HCT116 (cell line): ENCODE results near the gene SVIL. TPM values are rescaled to one million over a fixed set of nuclear protein-coding genes. Genes with fewer than 3 reads are reported as not detected.

Source experiments
- ATAC-seq: fragments of 200-7000 bp; cut with Tn5 transposase; 2 replicates; pipeline ENCODE4 v1.9.1; 2020; ENCODE audit warnings: mild to moderate bottlenecking, moderate library complexity
- BruUV-seq: library from RNA; stranded (reverse); fragments of 400-500 nt; replicated peaks from 2 replicates; lab custom pipeline; 2021; lab: Mats Ljungman, UMichigan
- CTCF ChIA-PET: fragments of 300-600 bp; sonication (Branson Sonifier 250); formaldehyde crosslinking; loops from one replicate; lab custom pipeline; 2021; ENCODE audit warnings: antibody characterized with exemption; lab: Charles Lee
- POLR2A ChIA-PET: fragments of 300-600, 350-600 bp; sonication (Branson Sonifier 250); formaldehyde crosslinking; loops from one replicate; lab custom pipeline; 2021; ENCODE audit warnings: antibody characterized with exemption; lab: Charles Lee
- RAD21 ChIA-PET, 2 experiments: fragments of 300-600 bp; sonication (Branson Sonifier 250); formaldehyde crosslinking; loops; one replicate each; lab custom pipeline; 2023; ENCODE audit warnings: low total read pairs in 2 of 2; ENCODE audit not compliant: uncharacterized antibody in 2 of 2, unreplicated experiment in 2 of 2, low non-redundant PET in 1 of 2; lab: Charles Lee
- DNase-seq: peaks from one replicate; pipeline ENCODE4 v3.0.0-alpha.2; 2010; ENCODE audit warnings: low read depth, low spot score
- H2AFZ ChIP-seq: fragments of 200-600 bp; shearing (Covaris generic), sonication (generic); 2 replicates; pipeline ENCODE4 v1.6.1; 2017; ENCODE audit warnings: low read depth, mixed run types, mixed read lengths, antibody characterized with exemption, low read length; ENCODE audit not compliant: poor library complexity, severe bottlenecking
- H3K27ac ChIP-seq: 2 replicates; pipeline ENCODE4 v1.5.1; 2012; ENCODE audit warnings: low read depth, low read length
- H3K27me3 ChIP-seq: fragments of 200-600 bp; sonication (generic); 2 replicates; pipeline ENCODE4 v1.6.1; 2016; ENCODE audit warnings: mixed run types, low read length, mixed read lengths; ENCODE audit not compliant: insufficient read depth
- H3K36me3 ChIP-seq, 2 experiments: fragments of 200-500 bp in 1 of 2; fragments of 200-600 bp in 1 of 2; sonication (Bioruptor generic) in 1 of 2; sonication (generic) in 1 of 2; 2 replicates each; pipeline versions ENCODE4 v1.5.1 to v1.6.1; 2014 to 2016; ENCODE audit warnings: low read length in 2 of 2, inconsistent platforms in 1 of 2, mixed read lengths in 1 of 2, mixed run types in 1 of 2; ENCODE audit not compliant: insufficient read depth in 2 of 2, control insufficient read depth in 1 of 2
- H3K4me1 ChIP-seq, 2 experiments: fragments of 200-600 bp in 1 of 2; sonication (generic) in 1 of 2; 2 replicates each; pipeline versions ENCODE4 v1.5.1 to v1.6.1; 2012 to 2017; ENCODE audit warnings: low read length in 2 of 2, inconsistent platforms in 1 of 2, mild to moderate bottlenecking in 1 of 2, mixed read lengths in 1 of 2, mixed run types in 1 of 2, moderate library complexity in 1 of 2; ENCODE audit not compliant: insufficient read depth in 2 of 2, control insufficient read depth in 1 of 2
- H3K4me2 ChIP-seq: fragments of 200-600 bp; sonication (generic); 2 replicates; pipeline ENCODE4 v1.6.1; 2017; ENCODE audit warnings: mixed run types, low read length, mixed read lengths
- H3K4me3 ChIP-seq, 2 experiments: fragments of 200-600 bp in 1 of 2; sonication (generic) in 1 of 2; replicated peaks in 1 of 2; 2 replicates each; pipeline ENCODE4 v1.5.1; 2011 to 2016; ENCODE audit warnings: low read length in 2 of 2, control low read depth in 1 of 2, low read depth in 1 of 2, mild to moderate bottlenecking in 1 of 2, mixed read lengths in 1 of 2, mixed run types in 1 of 2
- H3K79me2 ChIP-seq: fragments of 200-600 bp; sonication (generic); 2 replicates; pipeline ENCODE4 v1.6.1; 2017; ENCODE audit warnings: mild to moderate bottlenecking, mixed run types, low read length, moderate library complexity, mixed read lengths; ENCODE audit not compliant: insufficient read depth
- H3K9ac ChIP-seq: fragments of 200-600 bp; sonication (generic); 2 replicates; pipeline ENCODE4 v1.6.1; 2016; ENCODE audit warnings: low read length, mixed read lengths
- H3K9me2 ChIP-seq: fragments of 200-600 bp; sonication (generic), shearing (Covaris generic); 2 replicates; pipeline ENCODE4 v1.6.1; 2017; ENCODE audit warnings: mixed run types, mild to moderate bottlenecking, moderate library complexity; ENCODE audit not compliant: insufficient read depth
- H3K9me3 ChIP-seq, 2 experiments: fragments of 200-500 bp in 1 of 2; fragments of 200-600 bp in 1 of 2; sonication (Bioruptor generic) in 1 of 2; sonication (generic) in 1 of 2; 2 replicates each; pipeline ENCODE4 v1.6.1; 2014 to 2017; ENCODE audit warnings: low read length in 2 of 2, mixed read lengths in 2 of 2, inconsistent platforms in 1 of 2, low read depth in 1 of 2, mild to moderate bottlenecking in 1 of 2, mixed run types in 1 of 2, moderate library complexity in 1 of 2; ENCODE audit not compliant: control insufficient read depth in 1 of 2, insufficient read depth in 1 of 2
- H4K20me1 ChIP-seq: fragments of 200-600 bp; sonication (generic), shearing (Covaris generic); 2 replicates; pipeline ENCODE4 v1.6.1; 2017; ENCODE audit warnings: mixed run types, mild to moderate bottlenecking, moderate library complexity; ENCODE audit not compliant: insufficient read depth
- ATF3 ChIP-seq: IDR thresholded peaks from 2 replicates; pipeline ENCODE4 v1.6.1; 2012
- CBX3 ChIP-seq: IDR thresholded peaks from 2 replicates; pipeline ENCODE4 v1.6.1; 2012; ENCODE audit warnings: low read depth
- CEBPB ChIP-seq: IDR thresholded peaks from 2 replicates; pipeline ENCODE4 v1.6.1; 2012; ENCODE audit warnings: low read depth
- EGR1 ChIP-seq: IDR thresholded peaks from 2 replicates; pipeline ENCODE4 v1.6.1; 2012; ENCODE audit warnings: low read depth
- ELF1 ChIP-seq: IDR thresholded peaks from 2 replicates; pipeline ENCODE4 v1.6.1; 2012; ENCODE audit warnings: low read depth, borderline replicate concordance
- EZH2phosphoT487 ChIP-seq: fragments of 200-600 bp; IDR thresholded peaks from 2 replicates; pipeline ENCODE4 v1.6.1; 2018; ENCODE audit warnings: antibody characterized with exemption, borderline replicate concordance
- FOSL1 ChIP-seq: IDR thresholded peaks from 2 replicates; pipeline ENCODE4 v1.6.1; 2012; ENCODE audit warnings: low read depth
- POLR2AphosphoS5 ChIP-seq: IDR thresholded peaks from 2 replicates; pipeline ENCODE4 v1.6.1; 2011; ENCODE audit warnings: mild to moderate bottlenecking, low read depth, low read length, moderate library complexity
- RAD21 ChIP-seq: IDR thresholded peaks from 2 replicates; pipeline ENCODE4 v1.6.1; 2012; ENCODE audit warnings: low read depth, mild to moderate bottlenecking
- REST ChIP-seq: IDR thresholded peaks from 2 replicates; pipeline ENCODE4 v1.6.1; 2012; ENCODE audit warnings: low read depth
- SIN3A ChIP-seq: IDR thresholded peaks from 2 replicates; pipeline ENCODE4 v1.6.1; 2012; ENCODE audit warnings: low read depth
- TCF7L2 ChIP-seq: IDR thresholded peaks from 2 replicates; pipeline ENCODE4 v1.7.0; 2011; ENCODE audit warnings: borderline replicate concordance, inconsistent platforms; ENCODE audit not compliant: insufficient read depth, insufficient read length; ENCODE audit errors: extremely low read depth
- YY1 ChIP-seq: IDR thresholded peaks from 2 replicates; pipeline ENCODE4 v1.6.1; 2011; ENCODE audit warnings: low read length, low read depth, moderate library complexity, mild to moderate bottlenecking; ENCODE audit not compliant: insufficient replicate concordance; ENCODE audit errors: extremely low read depth
- ZBTB33 ChIP-seq: IDR thresholded peaks from 2 replicates; pipeline ENCODE4 v1.6.1; 2011; ENCODE audit warnings: mild to moderate bottlenecking, low read length, moderate library complexity; ENCODE audit not compliant: insufficient replicate concordance; ENCODE audit errors: extremely low read depth
- ZFX ChIP-seq: fragments of 450-650 bp; IDR thresholded peaks from 2 replicates; pipeline ENCODE4 v1.6.1; 2017
- intact Hi-C: fragments of 100-400 bp; cut with micrococcal nuclease; formaldehyde crosslinking; loops from 2 replicates; pipeline ENCODE4 v1.10.0; 2022
- total RNA-seq: library from RNA; stranded (reverse); gene quantifications from one replicate; pipeline ENCODE4 v1.2.1, GENCODE V29; 2021; ENCODE audit not compliant: unreplicated experiment

SVIL gene
- total RNA-seq, 1 experiment from 2014 or later: 27.0 TPM

- Histone ChIP-seq H3K4me1 (peaks cover 4 to 16% of the 10 kb centered on the region in 2 experiments), H3K9me3 (no peaks in the 10 kb centered on the region)
- no peak for DNase-seq
- no peak for TF ChIP-seq CEBPB
- TF ChIP-seq TCF7L2: no peak
- TF ChIP-seq REST: no peak
- no peak for TF ChIP-seq FOSL1
- TF ChIP-seq ZBTB33: no peak
- no peak for TF ChIP-seq ATF3
- no peak for TF ChIP-seq RAD21
- no peak for TF ChIP-seq ELF1
- TF ChIP-seq SIN3A: no peak
- TF ChIP-seq POLR2AphosphoS5: no peak
- no peak for TF ChIP-seq YY1
- TF ChIP-seq ZFX: no peak
- TF ChIP-seq EZH2phosphoT487: no peak
- no peak for TF ChIP-seq CBX3
- TF ChIP-seq EGR1: no peak
- TF ChIP-seq, all 23 proteins: peak for 0
- H3K27me3 ChIP-seq: no peaks in the 10 kb centered on the region
- no peak overlapping the region for H3K4me3 ChIP-seq
- H3K9me2 ChIP-seq: no peaks in the 10 kb centered on the region
- intact Hi-C loops: no loop called here
- H3K9ac ChIP-seq: no peak overlapping the region
- CTCF ChIA-PET: no interaction called here
- ATAC-seq: peak; percentile 58
- no TSS peak for BruUV-seq
- no peaks in the 10 kb centered on the region for H3K36me3 ChIP-seq
- POLR2A ChIA-PET: no interaction called here
- H3K79me2 ChIP-seq: peaks cover 3% of the 10 kb centered on the region; the same call in 1 of the 2 replicates
- H4K20me1 ChIP-seq: no peaks in the 10 kb centered on the region
- H2AFZ ChIP-seq: no peak overlapping the region
- H3K4me2 ChIP-seq: 0 out of 2 replicates have a peak overlapping the region, but pooled peaks have one; percentile 22
- H3K27ac ChIP-seq: no peak overlapping the region
- RAD21 ChIA-PET: no interaction called here
Measured at GRCh38 chr10:29443745-29444523, 190.8 kb downstream of the SVIL start.
